Right lobe of liver (tissue), 4 donors: ENCODE results near the gene UBAP1.

Experiments
- CTCF ChIP-seq, 4 donors: fragments of 200-600 bp in 3 of 4; fragments of 450-650 bp in 1 of 4; IDR thresholded peaks; one replicate each; pipeline versions ENCODE4 v1.5.1 to v1.8.0; 2016 to 2022; ENCODE audit warnings: antibody characterized with exemption in 4 of 4, mild to moderate bottlenecking in 2 of 4
- POLR2A ChIP-seq: fragments of 450-650 bp; IDR thresholded peaks from one replicate; pipeline ENCODE4 v1.6.1; 2017; ENCODE audit warnings: antibody characterized with exemption, mild to moderate bottlenecking
- donor health status: DM: no; HTN: no; CAD: no.
- donor health status: DM: no; HTN: no; CAD: no.
- donor health status: DM: no; HTN: yes; CAD: no.

- TF ChIP-seq CTCF (IDR thresholded peaks at IDR 0.05) (no peak), POLR2A (no peak)
These were observed 88.8 kb downstream of the UBAP1 start for GRCh38 chr9:34267660-34268059.
